Heart right ventricle (tissue), 16 donors: Measurements from ENCODE around the gene GCK. TPM values are rescaled to one million over a fixed set of nuclear protein-coding genes. Genes with fewer than 3 reads are reported as not detected.
A peak's percentile ranks its signal among the peaks of the same experiment; 100 is the strongest.

ENCODE experiments used
- ATAC-seq, 8 donors: fragments of 200-7000 bp; cut with Tn5 transposase; one replicate each; pipeline ENCODE4 v1.9.1; 2020; ENCODE audit warnings: mild to moderate bottlenecking in 8 of 8, moderate library complexity in 8 of 8, moderate number of reproducible peaks in 1 of 8
- DNase-seq, 2 donors: peaks; one replicate each; pipeline ENCODE4 v3.0.0-alpha.2; 2020
- H3K27ac ChIP-seq, 10 donors: fragments of 200-600 bp; sonication (generic) in 2 of 10; one replicate each; pipeline versions ENCODE4 v1.5.0 to v1.8.0; 2020 to 2022; ENCODE audit warnings: mild to moderate bottlenecking in 3 of 10
- H3K27me3 ChIP-seq, 7 donors: fragments of 200-600 bp; one replicate each; pipeline ENCODE4 v1.8.0; 2021 to 2022; ENCODE audit warnings: mild to moderate bottlenecking in 2 of 7
- H3K36me3 ChIP-seq, 9 donors: fragments of 200-600 bp; sonication (generic) in 1 of 9; one replicate each; pipeline versions ENCODE4 v1.5.0 to v1.8.0; 2020 to 2022; ENCODE audit warnings: mild to moderate bottlenecking in 2 of 9
- H3K4me1 ChIP-seq, 9 donors: fragments of 200-600 bp; sonication (generic) in 1 of 9; one replicate each; pipeline versions ENCODE4 v1.5.0 to v1.8.0; 2020 to 2022; ENCODE audit warnings: mild to moderate bottlenecking in 4 of 9
- H3K4me3 ChIP-seq, 10 donors: fragments of 200-600 bp; sonication (generic) in 2 of 10; one replicate each; pipeline versions ENCODE4 v1.5.0 to v1.8.0; 2020 to 2022; ENCODE audit warnings: mild to moderate bottlenecking in 7 of 10, moderate library complexity in 2 of 10
- H3K9me3 ChIP-seq, 11 donors: fragments of 200-600 bp in 10 of 11; sonication (generic) in 2 of 11; one replicate each; pipeline versions ENCODE4 v1.5.0 to v1.8.0; 2013 to 2022; ENCODE audit warnings: mild to moderate bottlenecking in 2 of 11, control low read depth in 1 of 11, moderate library complexity in 1 of 11
- CTCF ChIP-seq, 9 donors: fragments of 200-600 bp; sonication (generic) in 2 of 9; IDR thresholded peaks; one replicate each; pipeline versions ENCODE4 v1.5.0 to v1.8.0; 2021 to 2022; ENCODE audit warnings: antibody characterized with exemption in 9 of 9, mild to moderate bottlenecking in 5 of 9, moderate library complexity in 1 of 9
- WGBS, 2 donors: extraction: QIAGEN DNeasy Blood & Tissue Kit; methylation state at CpG; one replicate each; pipeline ENCODE4 v1.1.7; 2013; ENCODE audit warnings: inconsistent platforms in 1 of 2; 5-methylcytosine and 5-hydroxymethylcytosine counted together
- intact Hi-C, 10 donors: fragments of 100-400 bp; cut with DNase I; formaldehyde crosslinking; loops; one replicate each; pipeline versions ENCODE4 v1.11.1 to v1.14.2; 2022
- polyA plus RNA-seq, 2 donors: library from polyadenylated mRNA; stranded (reverse); fragments of 200-250 nt; gene quantifications; one replicate each; pipeline ENCODE4 v1.2.3, GENCODE V29; 2013
- total RNA-seq, 10 donors: library from RNA; stranded (reverse); fragmentation: NEBNext Ultra II Directional in 3 of 10; extraction: Animal tissue kit (Norgen Biotek cat#: 25700) in 3 of 10; gene quantifications; one replicate each; pipeline versions ENCODE4 v1.2.1 to v1.2.4, GENCODE V29; 2021 to 2023
- donor health status: Arrhythmogenic right ventricular cardiomyopathy.
- donor health status: ischemic (EF 13 %, LVEDD 7.1; RV severe dilation, severe dysfunction).
- donor health status: healthy with polysubstance abuse.
- donor health status: DM: no; HTN: yes; CAD: no.
- donor health status: DM: no; HTN: no; CAD: no.
- donor health status: ischemic (EF 25% LVEDD 6.9; RV normal size, moderate dysfunction).
- donor health status: ischemic (EF 25% LVEDD 5.7; RV mildly dilated, moderate dysfunction).
- donor health status: healthy.
- donor health status: DM: yes; HTN: yes; CAD: no.
- donor health status: Ischemic cardiomyopathy.
- donor health status: ischemic (EF 35%, LVEDD 5.7; RV mildly dilated, moderate dysfunction).
- donor health status: nonischemic (EF 11% LVEDD 7.7; RV severe dilation, severe dysfunction).
- donor health status: DM: yes; HTN: yes; CAD: no.
- donor health status: PGD.
- donor health status: ischemic (EF 29% LVEDD 5.4; RV normal size, mild dysfunction).
- donor health status: nonischemic (EF 23%, LVEDD 6.1; RV moderate dilation, normal function).

Gene GCK
- total and polyA plus RNA-seq, 12 donors = 0.50 to 6.0 (median 1.5) TPM

GRCh38 chr7:44231088-44231487, 41.8 kb upstream of the GCK start:
- no peak overlapping the region for H3K4me3 ChIP-seq
- peak in 2 of 9 donors; percentile 19 to 31 for TF ChIP-seq CTCF (IDR thresholded peaks at IDR 0.05)
- H3K27ac ChIP-seq = no peak overlapping the region
- DNase-seq = no peak
- H3K9me3 ChIP-seq = no peaks in the 10 kb centered on the region
- intact Hi-C loops = loop anchor here in 2 of 10 donors (10.0 kb wide), 1 partner anchor 334 kb away; no protein-coding TSS in a partner anchor
- H3K27me3 ChIP-seq = peaks cover 0 to 4% (median 3%) of the 10 kb centered on the region in 7 donors
- 82 to 87% methylated on average over 12 of the region's 12 CpGs for WGBS, 2 donors
- peaks cover 0 to 8% (median 0%) of the 10 kb centered on the region in 9 donors for H3K36me3 ChIP-seq
- no peaks in the 10 kb centered on the region for H3K4me1 ChIP-seq
- peak in 5 of 8 donors; percentile 8 to 48 (median 26) for ATAC-seq

- H3K27ac ChIP-seq = no peak overlapping the region
- TF ChIP-seq CTCF (IDR thresholded peaks at IDR 0.05) = no peak
- DNase-seq (no peak), ATAC-seq (no peak)
- intact Hi-C loops = loop anchor here in 2 of 10 donors (10.0 kb wide), 1 partner anchor 335 kb away; no protein-coding TSS in a partner anchor
- H3K9me3 ChIP-seq = no peaks in the 10 kb centered on the region
- H3K27me3 ChIP-seq = peaks cover 0 to 12% (median 10%) of the 10 kb centered on the region in 7 donors
- no peaks in the 10 kb centered on the region for H3K4me1 ChIP-seq
- peaks cover 0 to 8% (median 0%) of the 10 kb centered on the region in 9 donors for H3K36me3 ChIP-seq
- WGBS, 2 donors = 84 to 90% methylated on average over 7 of the region's 7 CpGs
- H3K4me3 ChIP-seq = no peak overlapping the region
Measured at GRCh38 chr7:44230286-44230685, 41.0 kb upstream of the GCK start.

- ATAC-seq (peak in 1 of 8 donors; percentile 2), DNase-seq (no peak)
- TF ChIP-seq CTCF (IDR thresholded peaks at IDR 0.05) = no peak
- no peaks in the 10 kb centered on the region for H3K4me1 ChIP-seq
- peaks cover 0 to 8% (median 0%) of the 10 kb centered on the region in 9 donors for H3K36me3 ChIP-seq
- peaks cover 0 to 16% (median 11%) of the 10 kb centered on the region in 7 donors for H3K27me3 ChIP-seq
- WGBS, 2 donors = 78 to 79% methylated on average over 11 of the region's 11 CpGs
- H3K27ac ChIP-seq = no peak overlapping the region
- no peak overlapping the region for H3K4me3 ChIP-seq
- intact Hi-C loops = loop anchor here in 2 of 10 donors (10.0 kb wide), 1 partner anchor 335 kb away; no protein-coding TSS in a partner anchor
- H3K9me3 ChIP-seq = no peaks in the 10 kb centered on the region
Measured at GRCh38 chr7:44229546-44230105, 40.4 kb upstream of the GCK start.

DNA sequence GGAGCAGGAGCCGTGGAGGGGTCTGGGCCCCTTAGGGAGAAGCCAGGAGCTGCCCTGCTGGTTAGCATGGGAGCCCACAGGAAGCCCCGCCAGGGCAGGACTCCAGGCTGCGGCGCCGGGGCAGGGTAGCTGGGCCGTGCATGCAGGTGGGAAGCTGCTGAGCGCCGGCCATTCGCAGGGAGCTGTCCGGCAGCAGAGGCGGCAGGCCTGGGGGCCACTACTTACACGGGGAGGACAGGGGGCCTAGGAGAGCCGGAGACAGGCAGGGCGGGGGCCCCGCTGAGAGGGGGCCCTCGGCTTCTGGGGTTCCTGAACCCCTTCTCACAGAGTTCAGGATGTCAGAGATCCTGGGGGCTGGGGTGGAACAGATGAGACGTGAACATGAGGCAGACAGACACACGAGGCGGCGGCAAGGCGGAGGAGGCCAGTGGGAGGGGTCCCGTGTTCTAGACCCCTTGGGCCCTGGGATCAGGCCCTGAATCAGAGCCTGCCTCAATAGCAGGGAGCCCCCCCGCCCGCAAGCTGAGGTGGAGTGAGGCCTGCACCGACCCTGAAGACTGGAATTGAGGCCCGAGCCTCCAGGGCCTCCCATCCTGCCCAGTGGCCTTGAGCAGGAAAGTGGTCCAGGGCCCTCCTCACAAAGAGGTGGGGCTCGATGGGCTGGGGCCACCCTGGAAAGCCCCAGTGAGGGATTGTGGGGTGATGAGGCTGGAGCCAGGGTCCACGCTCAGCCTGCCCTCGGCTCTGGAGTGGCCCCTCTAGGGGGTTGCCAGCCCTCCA, 39.5 kb upstream of the GCK start:
- Histone ChIP-seq H3K9me3 (no peaks in the 10 kb centered on the region), H3K27ac (no peak overlapping the region), H3K36me3 (peaks cover 0 to 13% (median 0%) of the 10 kb centered on the region in 9 donors), H3K27me3 (peaks cover 0 to 16% (median 11%) of the 10 kb centered on the region in 7 donors), H3K4me3 (no peak overlapping the region), H3K4me1 (no peaks in the 10 kb centered on the region)
- TF ChIP-seq CTCF (IDR thresholded peaks at IDR 0.05) = no peak
- 83% methylated on average over 29 of the region's 29 CpGs for WGBS, 2 donors
- DNase-seq (peak in 1 of 2 donors; percentile 9), ATAC-seq (no peak)
- intact Hi-C loops = no loop called here
